CD14-positive monocyte (primary cell): ENCODE data around the gene PCNA. TPM values are rescaled to one million over a fixed set of nuclear protein-coding genes. Genes with fewer than 3 reads are reported as not detected.
A peak's percentile ranks its signal among the peaks of the same experiment; 100 is the strongest.

Experiments
- DNase-seq, 3 donors: peaks; one replicate each; pipeline ENCODE4 v3.0.0-alpha.2; 2011 to 2022
- H2AFZ ChIP-seq: 2 replicates; pipeline ENCODE4 v1.6.0; 2012; ENCODE audit warnings: mild to moderate bottlenecking, low read depth, low read length, inconsistent platforms; ENCODE audit not compliant: insufficient read depth, poor library complexity, severe bottlenecking
- H3K27ac ChIP-seq, 2 donors: 1 replicate in 1 of 2; 2 replicates in 1 of 2; pipeline ENCODE4 v1.5.1; 2012 to 2013; ENCODE audit warnings: low read length in 2 of 2, control low read depth in 1 of 2, inconsistent platforms in 1 of 2, low read depth in 1 of 2, mild to moderate bottlenecking in 1 of 2
- H3K27me3 ChIP-seq, 2 donors: one replicate each; pipeline versions ENCODE4 v1.6.0 to v1.6.1; 2011 to 2013; ENCODE audit warnings: low read length in 2 of 2; ENCODE audit not compliant: control insufficient read depth in 2 of 2, insufficient read depth in 2 of 2
- H3K36me3 ChIP-seq, 2 donors: replicated peaks in 1 of 2; 1 replicate in 1 of 2; 2 replicates in 1 of 2; pipeline versions ENCODE4 v1.5.1 to v1.6.1; 2012 to 2013; ENCODE audit warnings: low read length in 2 of 2, control low read depth in 1 of 2, inconsistent platforms in 1 of 2, mild to moderate bottlenecking in 1 of 2; ENCODE audit not compliant: insufficient read depth in 2 of 2, control insufficient read depth in 1 of 2
- H3K4me1 ChIP-seq, 2 donors: 1 replicate in 1 of 2; 2 replicates in 1 of 2; pipeline versions ENCODE4 v1.5.1 to v1.6.1; 2012 to 2013; ENCODE audit warnings: low read length in 2 of 2, control low read depth in 1 of 2, inconsistent platforms in 1 of 2, mild to moderate bottlenecking in 1 of 2, moderate library complexity in 1 of 2; ENCODE audit not compliant: insufficient read depth in 2 of 2, control insufficient read depth in 1 of 2
- H3K4me2 ChIP-seq: replicated peaks from 2 replicates; pipeline ENCODE3; 2012; ENCODE audit warnings: low read length, moderate library complexity, mild to moderate bottlenecking; ENCODE audit not compliant: poor library complexity, severe bottlenecking; ENCODE audit errors: extremely low read depth
- H3K4me3 ChIP-seq, 3 experiments: fragments of 200-600 bp in 1 of 3; sonication (generic) in 1 of 3; replicated peaks in 1 of 3; 1 replicate in 2 of 3; 2 replicates in 1 of 3; pipeline ENCODE4 v1.5.1; 2011 to 2013; ENCODE audit warnings: low read length in 3 of 3, mild to moderate bottlenecking in 3 of 3, control low read depth in 2 of 3, low read depth in 2 of 3, inconsistent platforms in 1 of 3, moderate library complexity in 1 of 3
- H3K79me2 ChIP-seq: 2 replicates; pipeline ENCODE4 v1.6.0; 2012; ENCODE audit warnings: mild to moderate bottlenecking, control low read depth, inconsistent platforms, low read length, moderate library complexity; ENCODE audit not compliant: insufficient read depth
- H3K9ac ChIP-seq: 2 replicates; pipeline ENCODE4 v1.6.0; 2017; ENCODE audit warnings: low read length, mild to moderate bottlenecking; ENCODE audit not compliant: insufficient read depth, poor library complexity, severe bottlenecking
- H3K9me3 ChIP-seq, 2 donors: replicated peaks in 1 of 2; 1 replicate in 1 of 2; 2 replicates in 1 of 2; pipeline versions ENCODE4 v1.5.1 to v1.6.1; 2012 to 2013; ENCODE audit warnings: low read length in 2 of 2, control low read depth in 1 of 2; ENCODE audit not compliant: control insufficient read depth in 1 of 2, insufficient read depth in 1 of 2
- H4K20me1 ChIP-seq: 2 replicates; pipeline ENCODE4 v1.6.0; 2012; ENCODE audit warnings: mild to moderate bottlenecking, low read length, control low read depth, moderate library complexity; ENCODE audit not compliant: insufficient read depth
- H3K27ac Mint-ChIP-seq, 7 donors: one replicate each; pipeline ENCODE4 v1.8.0; 2020; ENCODE audit warnings: mild to moderate bottlenecking in 7 of 7, mixed read lengths in 7 of 7, moderate library complexity in 6 of 7, inconsistent platforms in 2 of 7
- H3K27me3 Mint-ChIP-seq, 3 donors: one replicate each; pipeline ENCODE4 v1.8.0; 2021 to 2022; ENCODE audit warnings: low read depth in 3 of 3, mild to moderate bottlenecking in 3 of 3, mixed read lengths in 3 of 3, moderate library complexity in 3 of 3, inconsistent platforms in 1 of 3
- H3K36me3 Mint-ChIP-seq, 2 donors: one replicate each; pipeline ENCODE4 v1.8.0; 2020; ENCODE audit warnings: mixed read lengths in 2 of 2, inconsistent platforms in 1 of 2, mild to moderate bottlenecking in 1 of 2
- H3K4me1 Mint-ChIP-seq: one replicate; pipeline ENCODE4 v1.8.0; 2020; ENCODE audit warnings: mild to moderate bottlenecking, mixed read lengths
- H3K4me3 Mint-ChIP-seq, 2 donors: one replicate each; pipeline ENCODE4 v1.8.0; 2020; ENCODE audit warnings: mild to moderate bottlenecking in 2 of 2, mixed read lengths in 2 of 2, moderate library complexity in 1 of 2
- H3K9me3 Mint-ChIP-seq, 7 donors: one replicate each; pipeline ENCODE4 v1.8.0; 2020 to 2022; ENCODE audit warnings: mixed read lengths in 7 of 7, mild to moderate bottlenecking in 6 of 7, moderate library complexity in 6 of 7, inconsistent platforms in 2 of 7
- WGBS: methylation state at CpG from one replicate; pipeline ENCODE4 v1.1.5; 2013; ENCODE audit warnings: missing lambda C conversion rate; ENCODE audit not compliant: insufficient coverage; 5-methylcytosine and 5-hydroxymethylcytosine counted together
- intact Hi-C, 2 donors: fragments of 100-400 bp; cut with micrococcal nuclease; formaldehyde crosslinking; loops; one replicate each; pipeline versions ENCODE4 v1.15.0 to v1.15.1; 2023
- polyA plus RNA-seq, 3 donors: library from polyadenylated mRNA; depleted of rRNA in 1 of 3; unstranded in 2 of 3; stranded (reverse) in 1 of 3; fragments of 300-500 nt in 2 of 3; fragments of >200 nt in 1 of 3; fragmentation: Illumina TruSeq in 2 of 3; gene quantifications; 1 replicate in 2 of 3; 2 replicates in 1 of 3; pipeline ENCODE4 v1.2.3, GENCODE V29; 2012 to 2021
- TF ChIP-seq, protein P1 (sequence below): fragments of 200-600 bp; IDR thresholded peaks from one replicate; pipeline ENCODE4 v1.8.0; 2022; ENCODE audit warnings: antibody characterized with exemption, mild to moderate bottlenecking

Gene PCNA
- polyA plus RNA-seq, 3 donors, result 27.9 to 35.0 (median 30.8) TPM

GRCh38 chr20:5091902-5092301 lies 27.9 kb downstream of the PCNA start:
- Histone ChIP-seq H3K4me1 (peaks cover 33 to 37% of the 10 kb centered on the region in 2 donors), H3K36me3 (peaks cover 0 to 16% of the 10 kb centered on the region in 2 donors), H3K4me2 (no peak overlapping the region), H3K79me2 (no peaks in the 10 kb centered on the region), H3K27ac (peak overlapping the region in 1 of 2 donors; percentile 22), H3K9me3 (no peaks in the 10 kb centered on the region), H4K20me1 (no peaks in the 10 kb centered on the region), H3K4me3 (no peak overlapping the region), H3K9ac (no peak overlapping the region), H3K27me3 (no peaks in the 10 kb centered on the region), H2AFZ (no peak overlapping the region)
- peaks cover 44% of the 10 kb centered on the region for H3K4me1 Mint-ChIP-seq
- intact Hi-C loops, result no loop called here
- H3K27ac Mint-ChIP-seq, result peak overlapping the region; percentile 21 to 94 (median 65)
- H3K27me3 Mint-ChIP-seq, result no peaks in the 10 kb centered on the region
- TF ChIP-seq, protein P1, sequence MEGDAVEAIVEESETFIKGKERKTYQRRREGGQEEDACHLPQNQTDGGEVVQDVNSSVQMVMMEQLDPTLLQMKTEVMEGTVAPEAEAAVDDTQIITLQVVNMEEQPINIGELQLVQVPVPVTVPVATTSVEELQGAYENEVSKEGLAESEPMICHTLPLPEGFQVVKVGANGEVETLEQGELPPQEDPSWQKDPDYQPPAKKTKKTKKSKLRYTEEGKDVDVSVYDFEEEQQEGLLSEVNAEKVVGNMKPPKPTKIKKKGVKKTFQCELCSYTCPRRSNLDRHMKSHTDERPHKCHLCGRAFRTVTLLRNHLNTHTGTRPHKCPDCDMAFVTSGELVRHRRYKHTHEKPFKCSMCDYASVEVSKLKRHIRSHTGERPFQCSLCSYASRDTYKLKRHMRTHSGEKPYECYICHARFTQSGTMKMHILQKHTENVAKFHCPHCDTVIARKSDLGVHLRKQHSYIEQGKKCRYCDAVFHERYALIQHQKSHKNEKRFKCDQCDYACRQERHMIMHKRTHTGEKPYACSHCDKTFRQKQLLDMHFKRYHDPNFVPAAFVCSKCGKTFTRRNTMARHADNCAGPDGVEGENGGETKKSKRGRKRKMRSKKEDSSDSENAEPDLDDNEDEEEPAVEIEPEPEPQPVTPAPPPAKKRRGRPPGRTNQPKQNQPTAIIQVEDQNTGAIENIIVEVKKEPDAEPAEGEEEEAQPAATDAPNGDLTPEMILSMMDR, result no peak
- no peak overlapping the region for H3K4me3 Mint-ChIP-seq
- H3K36me3 Mint-ChIP-seq, result peaks cover 12 to 20% of the 10 kb centered on the region in 2 donors
- 100% methylated on average over 5 of the region's 6 CpGs for WGBS
- DNase-seq, result no peak
- H3K9me3 Mint-ChIP-seq, result no peaks in the 10 kb centered on the region

DNA sequence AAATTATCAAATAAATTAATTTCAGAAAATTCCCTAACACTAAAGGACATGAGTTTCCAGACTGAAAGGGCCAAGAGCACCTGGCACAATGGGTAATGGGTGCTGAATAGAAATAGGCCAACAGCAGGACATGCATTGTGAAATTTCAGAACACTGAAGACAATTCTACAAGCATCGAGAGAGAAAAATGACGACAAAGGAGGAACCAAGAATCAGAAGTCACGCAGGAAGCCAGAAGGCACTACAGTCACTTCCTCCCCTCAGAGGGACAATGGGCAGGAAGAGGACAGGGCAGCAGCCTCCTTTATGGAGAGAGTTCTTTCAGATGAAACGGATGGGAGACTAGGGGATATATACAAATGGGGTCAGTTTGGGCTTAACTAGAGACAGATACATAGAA lies 29.6 kb downstream of the PCNA start:
- Histone ChIP-seq H2AFZ (no peak overlapping the region), H3K4me1 (peaks cover 50% of the 10 kb centered on the region in 2 donors), H3K4me3 (peak overlapping the region in 1 of 3 experiments; percentile 1), H3K36me3 (no peaks in the 10 kb centered on the region), H3K9me3 (no peaks in the 10 kb centered on the region), H3K79me2 (no peaks in the 10 kb centered on the region), H3K27ac (peak overlapping the region; percentile 93 to 97), H3K9ac (peak overlapping the region; percentile 35), H3K4me2 (peak overlapping the region; percentile 7), H3K27me3 (no peaks in the 10 kb centered on the region), H4K20me1 (no peaks in the 10 kb centered on the region)
- intact Hi-C loops, result no loop called here
- Mint-ChIP-seq H3K27ac (peak overlapping the region; percentile 94 to 99 (median 98)), H3K4me1 (peaks cover 51% of the 10 kb centered on the region), H3K27me3 (no peaks in the 10 kb centered on the region), H3K36me3 (peaks cover 5 to 11% of the 10 kb centered on the region in 2 donors), H3K4me3 (peak overlapping the region in 1 of 2 donors; percentile 62), H3K9me3 (no peaks in the 10 kb centered on the region)
- no CpG with 5 or more reads among the region's 4 CpGs for WGBS
- peak; percentile 90 to 98 (median 97) for DNase-seq
- TF ChIP-seq, protein P1, result no peak
